Measurements from ENCODE around the gene CNPY4. TPM values are rescaled to one million over a fixed set of nuclear protein-coding genes. Genes with fewer than 3 reads are reported as not detected.
A peak's percentile ranks its signal among the peaks of the same experiment; 100 is the strongest.

Gene CNPY4
- total RNA-seq, 1 donor, result 25.0 TPM

DNA sequence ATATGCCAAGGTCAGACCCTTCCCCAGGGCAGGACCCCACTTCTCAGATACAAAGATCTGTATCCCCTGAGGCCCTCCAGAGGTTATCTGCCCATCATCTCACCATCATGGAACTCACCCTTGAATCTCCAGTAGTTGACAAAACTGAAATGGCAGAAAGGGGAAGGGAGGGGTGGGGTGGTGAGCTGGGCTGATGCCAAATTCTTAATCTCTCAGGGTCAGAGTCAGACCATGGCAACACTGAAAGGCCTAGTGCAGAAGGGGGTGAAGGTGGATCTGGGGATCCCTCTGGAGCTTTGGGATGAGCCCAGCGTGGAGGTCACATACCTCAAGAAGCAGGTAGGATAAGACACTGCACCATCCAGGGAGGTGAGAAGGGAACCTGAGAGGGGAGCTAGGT, 3.1 kb downstream of the CNPY4 start:
- Histone ChIP-seq H2AFZ (ENCODE audit: low read length) (no peak overlapping the region), H3K9me3 (ENCODE audit: low read depth, low read length) (no peaks in the 10 kb centered on the region), H3K4me3 (ENCODE audit: insufficient read depth, low read length) (no peak overlapping the region), H4K20me1 (ENCODE audit: insufficient read depth, low read length) (no peaks in the 10 kb centered on the region), H3K36me3 (ENCODE audit: insufficient read depth, low read length) (peaks cover 14% of the 10 kb centered on the region), H3K4me2 (ENCODE audit: insufficient read depth, low read length) (no peak overlapping the region), H3K27ac (ENCODE audit: low read depth, low read length) (no peak overlapping the region), H3K27me3 (ENCODE audit: insufficient read depth, low read length) (no peaks in the 10 kb centered on the region), H3K4me1 (ENCODE audit: insufficient read depth, low read length) (peaks cover 18% of the 10 kb centered on the region), H3K79me2 (ENCODE audit: insufficient read depth, low read length) (peaks cover 26% of the 10 kb centered on the region)
- no peak for DNase-seq (ENCODE audit: insufficient read length, low spot score, missing footprints)
- TF ChIP-seq, protein P1, sequence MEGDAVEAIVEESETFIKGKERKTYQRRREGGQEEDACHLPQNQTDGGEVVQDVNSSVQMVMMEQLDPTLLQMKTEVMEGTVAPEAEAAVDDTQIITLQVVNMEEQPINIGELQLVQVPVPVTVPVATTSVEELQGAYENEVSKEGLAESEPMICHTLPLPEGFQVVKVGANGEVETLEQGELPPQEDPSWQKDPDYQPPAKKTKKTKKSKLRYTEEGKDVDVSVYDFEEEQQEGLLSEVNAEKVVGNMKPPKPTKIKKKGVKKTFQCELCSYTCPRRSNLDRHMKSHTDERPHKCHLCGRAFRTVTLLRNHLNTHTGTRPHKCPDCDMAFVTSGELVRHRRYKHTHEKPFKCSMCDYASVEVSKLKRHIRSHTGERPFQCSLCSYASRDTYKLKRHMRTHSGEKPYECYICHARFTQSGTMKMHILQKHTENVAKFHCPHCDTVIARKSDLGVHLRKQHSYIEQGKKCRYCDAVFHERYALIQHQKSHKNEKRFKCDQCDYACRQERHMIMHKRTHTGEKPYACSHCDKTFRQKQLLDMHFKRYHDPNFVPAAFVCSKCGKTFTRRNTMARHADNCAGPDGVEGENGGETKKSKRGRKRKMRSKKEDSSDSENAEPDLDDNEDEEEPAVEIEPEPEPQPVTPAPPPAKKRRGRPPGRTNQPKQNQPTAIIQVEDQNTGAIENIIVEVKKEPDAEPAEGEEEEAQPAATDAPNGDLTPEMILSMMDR (IDR thresholded peaks at IDR 0.05; ENCODE audit: extremely low read depth, low read depth, low read length), result no peak

DNA sequence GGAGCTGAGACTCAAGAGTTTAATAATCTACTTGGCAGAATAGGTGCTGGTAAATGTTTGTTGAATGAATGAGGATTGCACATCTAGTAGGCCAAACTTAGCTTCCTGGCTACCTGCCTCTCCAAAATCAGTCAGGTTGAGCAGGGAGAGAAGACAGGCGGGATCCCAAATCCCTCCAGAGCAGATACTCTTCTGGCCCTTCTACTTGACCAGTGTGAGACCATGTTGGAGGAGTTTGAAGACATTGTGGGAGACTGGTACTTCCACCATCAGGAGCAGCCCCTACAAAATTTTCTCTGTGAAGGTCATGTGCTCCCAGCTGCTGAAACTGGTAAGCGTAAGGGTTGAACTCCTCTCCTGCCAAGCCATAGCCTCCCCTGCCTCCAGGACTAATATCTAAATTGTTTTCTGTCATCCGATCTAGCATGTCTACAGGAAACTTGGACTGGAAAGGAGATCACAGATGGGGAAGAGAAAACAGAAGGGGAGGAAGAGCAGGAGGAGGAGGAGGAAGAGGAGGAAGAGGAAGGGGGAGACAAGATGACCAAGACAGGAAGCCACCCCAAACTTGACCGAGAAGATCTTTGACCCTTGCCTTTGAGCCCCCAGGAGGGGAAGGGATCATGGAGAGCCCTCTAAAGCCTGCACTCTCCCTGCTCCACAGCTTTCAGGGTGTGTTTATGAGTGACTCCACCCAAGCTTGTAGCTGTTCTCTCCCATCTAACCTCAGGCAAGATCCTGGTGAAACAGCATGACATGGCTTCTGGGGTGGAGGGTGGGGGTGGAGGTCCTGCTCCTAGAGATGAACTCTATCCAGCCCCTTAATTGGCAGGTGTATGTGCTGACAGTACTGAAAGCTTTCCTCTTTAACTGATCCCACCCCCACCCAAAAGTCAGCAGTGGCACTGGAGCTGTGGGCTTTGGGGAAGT, 5.1 kb downstream of the CNPY4 start:
- Histone ChIP-seq H3K27me3 (ENCODE audit: insufficient read depth, low read length) (no peaks in the 10 kb centered on the region), H3K4me3 (ENCODE audit: insufficient read depth, low read length) (no peak overlapping the region), H3K27ac (ENCODE audit: low read depth, low read length) (no peak overlapping the region), H2AFZ (ENCODE audit: low read length) (no peak overlapping the region), H3K4me1 (ENCODE audit: insufficient read depth, low read length) (peaks cover 19% of the 10 kb centered on the region), H3K4me2 (ENCODE audit: insufficient read depth, low read length) (no peak overlapping the region), H3K36me3 (ENCODE audit: insufficient read depth, low read length) (peaks cover 14% of the 10 kb centered on the region), H4K20me1 (ENCODE audit: insufficient read depth, low read length) (no peaks in the 10 kb centered on the region), H3K79me2 (ENCODE audit: insufficient read depth, low read length) (peaks cover 16% of the 10 kb centered on the region), H3K9me3 (ENCODE audit: low read depth, low read length) (no peaks in the 10 kb centered on the region)
- DNase-seq (ENCODE audit: insufficient read length, low spot score, missing footprints), result peak; percentile 77
- TF ChIP-seq, protein P1 (IDR thresholded peaks at IDR 0.05; ENCODE audit: extremely low read depth, low read depth, low read length), result no peak

DNA sequence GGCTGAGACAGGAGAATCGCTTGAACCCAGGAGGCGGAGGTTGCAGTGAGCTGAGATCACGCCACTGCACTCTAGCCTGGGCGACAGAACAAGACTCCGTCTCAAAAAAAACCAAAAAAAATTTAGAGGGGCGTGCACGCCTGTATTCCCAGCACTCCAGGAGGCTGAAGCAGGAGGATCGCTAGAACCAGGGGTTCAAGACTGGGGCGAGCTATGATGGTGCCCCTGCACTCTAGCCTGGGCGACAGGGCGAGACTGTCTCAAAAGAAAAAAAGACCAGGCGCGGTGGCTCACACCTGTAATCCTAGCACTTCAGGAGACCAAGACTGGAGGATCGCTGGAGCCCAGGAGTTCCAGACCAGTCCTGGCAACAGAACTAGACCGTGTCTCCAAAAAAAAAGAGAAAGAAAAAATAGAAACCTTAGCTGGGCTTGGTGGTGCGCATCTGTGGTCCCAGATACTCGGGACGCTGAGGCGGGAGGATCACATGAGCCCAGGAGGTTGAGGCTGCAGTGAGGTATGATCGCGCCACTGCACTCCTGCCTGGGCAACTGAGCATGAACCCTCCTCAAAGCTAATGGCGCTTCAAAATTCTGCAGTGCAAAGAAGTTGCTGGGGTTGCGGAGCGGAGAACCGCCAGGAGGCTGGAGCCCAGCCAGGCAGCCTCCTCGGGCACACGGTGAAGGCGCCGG, 7.0 kb downstream of the CNPY4 start:
- Histone ChIP-seq H3K4me2 (ENCODE audit: insufficient read depth, low read length) (peak overlapping the region; percentile 98), H3K27ac (ENCODE audit: low read depth, low read length) (peak overlapping the region; percentile 92), H3K4me3 (ENCODE audit: insufficient read depth, low read length) (peak overlapping the region; percentile 98), H3K36me3 (ENCODE audit: insufficient read depth, low read length) (peaks cover 14% of the 10 kb centered on the region), H3K79me2 (ENCODE audit: insufficient read depth, low read length) (peaks cover 8% of the 10 kb centered on the region), H3K9me3 (ENCODE audit: low read depth, low read length) (no peaks in the 10 kb centered on the region), H2AFZ (ENCODE audit: low read length) (peak overlapping the region; percentile 98), H3K4me1 (ENCODE audit: insufficient read depth, low read length) (peaks cover 7% of the 10 kb centered on the region), H3K27me3 (ENCODE audit: insufficient read depth, low read length) (no peaks in the 10 kb centered on the region), H4K20me1 (ENCODE audit: insufficient read depth, low read length) (no peaks in the 10 kb centered on the region)
- TF ChIP-seq, protein P1 (IDR thresholded peaks at IDR 0.05; ENCODE audit: extremely low read depth, low read depth, low read length), result no peak
- DNase-seq (ENCODE audit: insufficient read length, low spot score, missing footprints), result no peak

Data from osteoblast (primary cell).